Suprapubic skin (tissue), 4 donors: ENCODE data around the gene CRYL1. TPM values are rescaled to one million over a fixed set of nuclear protein-coding genes. Genes with fewer than 3 reads are reported as not detected.
A peak's percentile ranks its signal among the peaks of the same experiment; 100 is the strongest.

ENCODE experiments used
- DNase-seq, 2 donors: peaks; one replicate each; pipeline ENCODE4 v3.0.0-alpha.2; 2019; ENCODE audit warnings: low spot score in 2 of 2
- H3K27ac ChIP-seq: fragments of 200-600 bp; sonication (generic); one replicate; pipeline ENCODE4 v1.5.1; 2019
- H3K27me3 ChIP-seq: fragments of 200-600 bp; sonication (generic); one replicate; pipeline ENCODE4 v1.5.1; 2019
- H3K36me3 ChIP-seq: fragments of 200-600 bp; sonication (generic); one replicate; pipeline ENCODE4 v1.5.1; 2019
- H3K4me1 ChIP-seq: fragments of 200-600 bp; sonication (generic); one replicate; pipeline ENCODE4 v1.5.1; 2019
- H3K4me3 ChIP-seq: fragments of 200-600 bp; sonication (generic); one replicate; pipeline ENCODE4 v1.5.1; 2019; ENCODE audit warnings: mild to moderate bottlenecking
- H3K9me3 ChIP-seq: fragments of 200-600 bp; sonication (generic); one replicate; pipeline ENCODE4 v1.5.1; 2019
- EP300 ChIP-seq: sonication (generic); formaldehyde crosslinking; IDR thresholded peaks from one replicate; pipeline ENCODE4 v1.6.1; 2017; ENCODE audit warnings: antibody characterized with exemption
- POLR2A ChIP-seq, 2 donors: fragments of 450-650 bp; IDR thresholded peaks; one replicate each; pipeline ENCODE4 v1.6.1; 2017; ENCODE audit warnings: antibody characterized with exemption in 2 of 2, mild to moderate bottlenecking in 2 of 2, moderate library complexity in 2 of 2
- POLR2AphosphoS5 ChIP-seq, 3 donors: sonication (generic); formaldehyde crosslinking; IDR thresholded peaks; one replicate each; pipeline ENCODE4 v1.6.1; 2017; ENCODE audit warnings: antibody characterized with exemption in 3 of 3
- WGBS: methylation state at CpG from one replicate; pipeline ENCODE4 v1.1.5; 2018; 5-methylcytosine and 5-hydroxymethylcytosine counted together
- total RNA-seq, 4 donors: library from RNA; depleted of rRNA; stranded (reverse); fragments of >200 nt; gene quantifications; one replicate each; pipeline ENCODE4 v1.1.0, GENCODE V29; 2016
- TF ChIP-seq, protein P1 (sequence below), 2 donors: fragments of 200-600 bp in 1 of 2; fragments of 450-650 bp in 1 of 2; sonication (generic) in 1 of 2; IDR thresholded peaks; one replicate each; pipeline ENCODE4 v1.5.1; 2016 to 2019; ENCODE audit warnings: antibody characterized with exemption in 2 of 2, mild to moderate bottlenecking in 1 of 2, moderate library complexity in 1 of 2

The CRYL1 gene
- total RNA-seq, 4 donors from 2014 or later = 15.9 to 20.1 (median 18.4) TPM

DNA sequence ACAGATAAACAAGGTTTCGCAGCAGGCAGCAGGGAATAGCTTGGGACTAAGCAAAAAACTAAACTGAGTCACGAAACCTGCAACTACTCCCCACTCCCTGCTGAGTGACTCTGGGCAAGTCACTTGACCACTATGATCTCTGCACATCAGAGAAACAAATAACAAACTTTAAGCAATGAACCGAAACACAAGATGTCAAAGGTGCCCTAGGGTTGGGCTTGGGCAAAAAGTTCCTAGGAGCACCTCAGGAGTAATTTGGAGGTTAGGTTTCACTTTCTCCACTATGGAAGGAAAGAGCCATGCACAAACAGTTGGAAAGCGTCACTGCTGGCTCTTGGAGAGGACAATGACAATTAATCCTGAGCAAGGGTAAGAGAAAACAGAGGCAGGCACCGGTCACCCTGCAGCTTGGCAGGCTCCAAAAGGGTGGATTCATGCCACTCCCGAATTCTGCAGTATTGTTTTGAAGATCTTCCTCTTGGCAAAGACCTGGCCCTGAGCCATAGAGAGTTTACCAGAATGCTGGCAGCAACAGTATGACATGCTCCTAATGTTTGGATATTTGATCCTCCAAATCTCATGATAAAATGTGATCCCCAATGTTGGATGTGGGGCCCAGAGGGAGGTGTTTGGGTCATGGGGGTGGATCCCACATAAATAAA, 60.3 kb downstream of the CRYL1 start:
- H3K4me1 ChIP-seq = peaks cover 24% of the 10 kb centered on the region
- H3K4me3 ChIP-seq = no peak overlapping the region
- 39% methylated on average over 6 of the region's 6 CpGs for WGBS
- H3K27ac ChIP-seq = no peak overlapping the region
- TF ChIP-seq POLR2A (IDR thresholded peaks at IDR 0.05) = no peak
- no peak for TF ChIP-seq EP300
- no peak for TF ChIP-seq POLR2AphosphoS5 (IDR thresholded peaks at IDR 0.05)
- H3K36me3 ChIP-seq = no peaks in the 10 kb centered on the region
- H3K27me3 ChIP-seq = no peaks in the 10 kb centered on the region
- no peak for DNase-seq
- H3K9me3 ChIP-seq = no peaks in the 10 kb centered on the region

GRCh38 chr13:20462921-20463320, 62.7 kb downstream of the CRYL1 start:
- Histone ChIP-seq H3K36me3 (no peaks in the 10 kb centered on the region), H3K27ac (no peak overlapping the region), H3K4me1 (peaks cover 24% of the 10 kb centered on the region), H3K9me3 (no peaks in the 10 kb centered on the region), H3K27me3 (no peaks in the 10 kb centered on the region), H3K4me3 (no peak overlapping the region)
- TF ChIP-seq EP300 = no peak
- TF ChIP-seq POLR2A (IDR thresholded peaks at IDR 0.05) = no peak
- TF ChIP-seq, protein P1, sequence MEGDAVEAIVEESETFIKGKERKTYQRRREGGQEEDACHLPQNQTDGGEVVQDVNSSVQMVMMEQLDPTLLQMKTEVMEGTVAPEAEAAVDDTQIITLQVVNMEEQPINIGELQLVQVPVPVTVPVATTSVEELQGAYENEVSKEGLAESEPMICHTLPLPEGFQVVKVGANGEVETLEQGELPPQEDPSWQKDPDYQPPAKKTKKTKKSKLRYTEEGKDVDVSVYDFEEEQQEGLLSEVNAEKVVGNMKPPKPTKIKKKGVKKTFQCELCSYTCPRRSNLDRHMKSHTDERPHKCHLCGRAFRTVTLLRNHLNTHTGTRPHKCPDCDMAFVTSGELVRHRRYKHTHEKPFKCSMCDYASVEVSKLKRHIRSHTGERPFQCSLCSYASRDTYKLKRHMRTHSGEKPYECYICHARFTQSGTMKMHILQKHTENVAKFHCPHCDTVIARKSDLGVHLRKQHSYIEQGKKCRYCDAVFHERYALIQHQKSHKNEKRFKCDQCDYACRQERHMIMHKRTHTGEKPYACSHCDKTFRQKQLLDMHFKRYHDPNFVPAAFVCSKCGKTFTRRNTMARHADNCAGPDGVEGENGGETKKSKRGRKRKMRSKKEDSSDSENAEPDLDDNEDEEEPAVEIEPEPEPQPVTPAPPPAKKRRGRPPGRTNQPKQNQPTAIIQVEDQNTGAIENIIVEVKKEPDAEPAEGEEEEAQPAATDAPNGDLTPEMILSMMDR (IDR thresholded peaks at IDR 0.05) = no peak
- no peak for TF ChIP-seq POLR2AphosphoS5 (IDR thresholded peaks at IDR 0.05)
- 81% methylated on average over 8 of the region's 8 CpGs for WGBS
- no peak for DNase-seq

DNA sequence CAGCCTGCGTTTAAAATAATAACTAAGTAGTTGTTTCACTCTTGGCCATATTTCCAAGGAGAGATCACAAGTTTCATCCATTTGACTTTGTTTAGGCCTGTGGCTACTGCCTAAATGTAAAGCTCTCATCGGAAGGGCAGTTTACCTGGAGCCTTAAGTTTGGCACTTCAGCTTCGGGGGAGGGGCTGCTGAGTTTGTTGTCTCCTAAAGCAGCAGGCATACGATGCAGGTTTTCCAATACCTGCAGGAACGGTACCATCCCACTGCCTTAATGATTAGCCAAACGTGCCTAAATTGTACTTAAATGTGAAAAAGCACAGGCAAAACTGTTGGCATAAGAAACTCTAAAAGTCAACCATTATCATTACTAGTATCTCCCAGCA, 63.1 kb downstream of the CRYL1 start:
- Histone ChIP-seq H3K4me1 (peaks cover 24% of the 10 kb centered on the region), H3K27ac (peak overlapping the region; percentile 9), H3K9me3 (no peaks in the 10 kb centered on the region), H3K36me3 (no peaks in the 10 kb centered on the region), H3K4me3 (no peak overlapping the region), H3K27me3 (no peaks in the 10 kb centered on the region)
- 57% methylated on average over 6 of the region's 6 CpGs for WGBS
- no peak for DNase-seq
- TF ChIP-seq, protein P1 (IDR thresholded peaks at IDR 0.05) = no peak
- no peak for TF ChIP-seq POLR2AphosphoS5 (IDR thresholded peaks at IDR 0.05)
- no peak for TF ChIP-seq POLR2A (IDR thresholded peaks at IDR 0.05)
- no peak for TF ChIP-seq EP300

DNA sequence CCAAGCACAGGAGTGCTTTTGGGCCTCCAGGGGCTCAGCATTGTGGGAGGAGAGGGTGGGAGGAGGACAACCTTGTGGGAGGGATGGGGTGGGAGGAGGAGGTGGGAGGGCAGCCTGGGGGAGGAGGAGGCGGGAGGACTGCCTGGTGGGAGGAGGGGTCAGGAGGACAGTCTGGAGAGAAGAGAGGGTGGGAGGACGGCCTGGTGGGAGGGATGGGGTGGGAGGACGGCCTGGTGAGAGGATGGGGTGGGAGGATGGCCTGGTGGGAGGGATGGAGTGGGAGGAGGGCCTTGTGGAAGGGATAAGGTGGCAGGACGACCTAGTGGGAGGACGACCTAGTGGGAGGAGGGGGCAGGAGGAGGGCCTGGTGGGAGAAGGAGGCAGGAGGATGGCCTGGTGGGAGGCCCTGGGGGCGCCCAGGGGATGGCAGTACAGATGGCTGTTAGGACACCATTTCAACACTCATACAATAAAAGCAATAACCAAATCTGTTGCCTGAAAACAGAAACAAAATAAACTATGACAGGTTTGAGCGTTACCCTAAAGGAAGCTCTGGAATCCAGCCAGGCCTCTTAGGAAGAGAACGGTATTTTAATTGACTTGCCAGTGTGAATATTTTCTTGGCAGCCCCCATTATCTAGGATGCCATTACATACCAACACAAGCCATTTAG, 63.7 kb downstream of the CRYL1 start:
- Histone ChIP-seq H3K27me3 (no peaks in the 10 kb centered on the region), H3K27ac (peak overlapping the region; percentile 9), H3K4me3 (no peak overlapping the region), H3K4me1 (peaks cover 24% of the 10 kb centered on the region), H3K9me3 (no peaks in the 10 kb centered on the region), H3K36me3 (no peaks in the 10 kb centered on the region)
- no peak for DNase-seq
- TF ChIP-seq, protein P1 (IDR thresholded peaks at IDR 0.05) = no peak
- TF ChIP-seq POLR2A (IDR thresholded peaks at IDR 0.05) (no peak), EP300 (no peak), POLR2AphosphoS5 (IDR thresholded peaks at IDR 0.05) (no peak)
- 42% methylated on average over 8 of the region's 8 CpGs for WGBS

GRCh38 chr13:20461481-20461859, 64.2 kb downstream of the CRYL1 start:
- Histone ChIP-seq H3K4me1 (peaks cover 24% of the 10 kb centered on the region), H3K36me3 (no peaks in the 10 kb centered on the region), H3K9me3 (no peaks in the 10 kb centered on the region), H3K27ac (peak overlapping the region; percentile 9), H3K4me3 (no peak overlapping the region), H3K27me3 (no peaks in the 10 kb centered on the region)
- TF ChIP-seq EP300 = no peak
- WGBS = 41% methylated on average over 2 of the region's 2 CpGs
- no peak for DNase-seq

DNA sequence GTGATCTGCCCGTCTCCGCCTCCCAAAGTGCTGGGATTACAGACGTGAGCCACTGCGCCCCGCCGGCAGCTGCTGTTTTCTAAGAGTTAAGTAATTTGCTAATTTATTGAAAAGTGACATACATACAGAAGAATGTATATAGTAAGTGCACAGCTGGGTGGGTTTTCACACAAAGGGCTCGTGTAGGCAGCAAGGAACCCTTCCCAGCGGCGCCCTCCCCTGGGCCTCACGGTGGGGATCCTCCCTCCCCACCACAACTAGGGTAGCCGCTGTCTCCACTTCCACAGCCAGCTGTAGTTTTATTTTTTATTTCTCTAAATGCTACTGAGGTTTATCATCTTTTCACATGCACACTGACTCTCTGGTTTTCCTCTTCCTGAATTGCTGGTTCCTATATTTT, 64.9 kb downstream of the CRYL1 start:
- Histone ChIP-seq H3K9me3 (no peaks in the 10 kb centered on the region), H3K4me3 (no peak overlapping the region), H3K27me3 (no peaks in the 10 kb centered on the region), H3K27ac (peak overlapping the region; percentile 0), H3K36me3 (no peaks in the 10 kb centered on the region), H3K4me1 (peaks cover 20% of the 10 kb centered on the region)
- no peak for DNase-seq
- 93% methylated on average over 11 of the region's 11 CpGs for WGBS
- no peak for TF ChIP-seq POLR2A (IDR thresholded peaks at IDR 0.05)
- no peak for TF ChIP-seq POLR2AphosphoS5 (IDR thresholded peaks at IDR 0.05)
- no peak for TF ChIP-seq EP300
- TF ChIP-seq, protein P1 (IDR thresholded peaks at IDR 0.05) = no peak
